ENCODE data around the gene HBE1.

DNA sequence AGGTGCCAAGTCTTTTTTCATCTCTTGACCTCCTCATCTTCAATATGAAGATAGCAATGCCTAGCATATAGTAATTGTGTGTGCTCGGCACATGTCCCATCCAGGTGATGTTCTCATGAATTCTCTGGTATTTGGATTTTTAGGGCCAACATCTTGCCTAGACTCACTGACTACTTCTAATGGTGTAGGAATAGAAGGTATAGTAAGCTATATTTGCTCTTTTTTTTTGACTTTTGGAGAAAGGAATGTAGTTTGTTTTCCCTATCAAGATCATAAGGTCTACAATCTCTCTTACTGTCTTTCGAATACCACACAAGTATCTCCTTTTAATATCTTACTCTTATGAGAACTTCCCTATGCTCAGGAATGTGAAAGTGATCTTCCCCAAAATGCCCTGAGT, 38.6 kb downstream of the HBE1 start:
- no peak for TF ChIP-seq POLR2A (IDR thresholded peaks at IDR 0.05)
- TF ChIP-seq, protein P1, sequence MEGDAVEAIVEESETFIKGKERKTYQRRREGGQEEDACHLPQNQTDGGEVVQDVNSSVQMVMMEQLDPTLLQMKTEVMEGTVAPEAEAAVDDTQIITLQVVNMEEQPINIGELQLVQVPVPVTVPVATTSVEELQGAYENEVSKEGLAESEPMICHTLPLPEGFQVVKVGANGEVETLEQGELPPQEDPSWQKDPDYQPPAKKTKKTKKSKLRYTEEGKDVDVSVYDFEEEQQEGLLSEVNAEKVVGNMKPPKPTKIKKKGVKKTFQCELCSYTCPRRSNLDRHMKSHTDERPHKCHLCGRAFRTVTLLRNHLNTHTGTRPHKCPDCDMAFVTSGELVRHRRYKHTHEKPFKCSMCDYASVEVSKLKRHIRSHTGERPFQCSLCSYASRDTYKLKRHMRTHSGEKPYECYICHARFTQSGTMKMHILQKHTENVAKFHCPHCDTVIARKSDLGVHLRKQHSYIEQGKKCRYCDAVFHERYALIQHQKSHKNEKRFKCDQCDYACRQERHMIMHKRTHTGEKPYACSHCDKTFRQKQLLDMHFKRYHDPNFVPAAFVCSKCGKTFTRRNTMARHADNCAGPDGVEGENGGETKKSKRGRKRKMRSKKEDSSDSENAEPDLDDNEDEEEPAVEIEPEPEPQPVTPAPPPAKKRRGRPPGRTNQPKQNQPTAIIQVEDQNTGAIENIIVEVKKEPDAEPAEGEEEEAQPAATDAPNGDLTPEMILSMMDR (IDR thresholded peaks at IDR 0.05) = no peak
